ES-I3 (cell line): ENCODE measurements around the gene KLHDC8A.
"Not testable (repeated sequence)": the region's sequence is repeated elsewhere in the genome, so short reads cannot be mapped to it uniquely, and the experiment has no call there.

Source experiments
- H3K36me3 ChIP-seq: 2 replicates; pipeline ENCODE4 v1.6.1; 2013; ENCODE audit warnings: mild to moderate bottlenecking, low read length, control low read depth, moderate library complexity; ENCODE audit not compliant: insufficient read depth
- H3K4me1 ChIP-seq: 2 replicates; pipeline ENCODE4 v1.6.1; 2013; ENCODE audit warnings: mild to moderate bottlenecking, control low read depth, low read length; ENCODE audit not compliant: insufficient read depth
- H3K9ac ChIP-seq: 2 replicates; pipeline ENCODE4 v1.6.1; 2013; ENCODE audit warnings: low read depth, mild to moderate bottlenecking, low read length, moderate library complexity
- H3K9me3 ChIP-seq: 2 replicates; pipeline ENCODE4 v1.6.1; 2013; ENCODE audit warnings: mild to moderate bottlenecking, low read length, moderate library complexity; ENCODE audit not compliant: control insufficient read depth, insufficient read depth

Gene KLHDC8A

GRCh38 chr1:205376739-205377138, 20.0 kb upstream of the KLHDC8A start:
- Histone ChIP-seq H3K9me3 (no peaks in the 10 kb centered on the region), H3K4me1 (peaks cover 46% of the 10 kb centered on the region), H3K36me3 (no peaks in the 10 kb centered on the region), H3K9ac (no peak overlapping the region)

GRCh38 chr1:205375835-205376545, 19.3 kb upstream of the KLHDC8A start:
- Histone ChIP-seq H3K4me1 (peaks cover 49% of the 10 kb centered on the region), H3K9me3 (no peaks in the 10 kb centered on the region), H3K9ac (peak overlapping the region; percentile 11; the same call in 1 of the 2 replicates)

GRCh38 chr1:205374210-205375078, 17.7 kb upstream of the KLHDC8A start:
- Histone ChIP-seq H3K9ac (no peak overlapping the region), H3K9me3 (no peaks in the 10 kb centered on the region), H3K4me1 (peaks cover 56% of the 10 kb centered on the region), H3K36me3 (no peaks in the 10 kb centered on the region)

More at GRCh38 chr1:205375835-205376545, 19.3 kb upstream of the KLHDC8A start:
- H3K36me3 ChIP-seq = no peaks in the 10 kb centered on the region

- Histone ChIP-seq H3K9me3 (no peaks in the 10 kb centered on the region), H3K4me1 (peaks cover 57% of the 10 kb centered on the region), H3K9ac (no peak overlapping the region), H3K36me3 (no peaks in the 10 kb centered on the region)
These were observed 17.1 kb upstream of the KLHDC8A start for GRCh38 chr1:205373798-205374175.

- no peaks in the 10 kb centered on the region for H3K9me3 ChIP-seq
- no peaks in the 10 kb centered on the region for H3K36me3 ChIP-seq
- peak overlapping the region; percentile 39 for H3K9ac ChIP-seq
- peaks cover 57% of the 10 kb centered on the region for H3K4me1 ChIP-seq
These were observed 16.5 kb upstream of the KLHDC8A start for GRCh38 chr1:205373022-205373797.

- peak overlapping the region; percentile 17; the same call in 1 of the 2 replicates for H3K9ac ChIP-seq
- H3K9me3 ChIP-seq = no peaks in the 10 kb centered on the region
These were observed 15.3 kb upstream of the KLHDC8A start for GRCh38 chr1:205371871-205372660.

GRCh38 chr1:205370780-205371179, 14.1 kb upstream of the KLHDC8A start:
- Histone ChIP-seq H3K9me3 (no peaks in the 10 kb centered on the region), H3K36me3 (no peaks in the 10 kb centered on the region), H3K9ac (no peak overlapping the region), H3K4me1 (peaks cover 50% of the 10 kb centered on the region)

More at GRCh38 chr1:205371871-205372660, 15.3 kb upstream of the KLHDC8A start:
- H3K4me1 ChIP-seq = peaks cover 57% of the 10 kb centered on the region
- H3K36me3 ChIP-seq = no peaks in the 10 kb centered on the region

- Histone ChIP-seq H3K9me3 (no peaks in the 10 kb centered on the region), H3K36me3 (no peaks in the 10 kb centered on the region), H3K4me1 (peaks cover 46% of the 10 kb centered on the region), H3K9ac (no peak overlapping the region)
These were observed 13.0 kb upstream of the KLHDC8A start for GRCh38 chr1:205369701-205370123.

GRCh38 chr1:205368478-205368877, 11.8 kb upstream of the KLHDC8A start:
- Histone ChIP-seq H3K9me3 (no peaks in the 10 kb centered on the region), H3K4me1 (peaks cover 34% of the 10 kb centered on the region), H3K9ac (no peak overlapping the region), H3K36me3 (no peaks in the 10 kb centered on the region)

GRCh38 chr1:205365945-205366463, 9.3 kb upstream of the KLHDC8A start:
- H3K9me3 ChIP-seq = no peaks in the 10 kb centered on the region
- H3K4me1 ChIP-seq = peaks cover 17% of the 10 kb centered on the region
- no peaks in the 10 kb centered on the region for H3K36me3 ChIP-seq
- H3K9ac ChIP-seq = no peak overlapping the region

GRCh38 chr1:205365086-205365485, 8.4 kb upstream of the KLHDC8A start:
- not testable (repeated sequence) for H3K36me3 ChIP-seq, H3K9ac ChIP-seq, H3K9me3 ChIP-seq
- peaks cover 16% of the 10 kb centered on the region for H3K4me1 ChIP-seq

- no peak overlapping the region for H3K9ac ChIP-seq
- H3K4me1 ChIP-seq = peaks cover 28% of the 10 kb centered on the region
- H3K9me3 ChIP-seq = no peaks in the 10 kb centered on the region
- H3K36me3 ChIP-seq = no peaks in the 10 kb centered on the region
These were observed 4.2 kb upstream of the KLHDC8A start for GRCh38 chr1:205360891-205361290.

GRCh38 chr1:205359771-205360565, 3.2 kb upstream of the KLHDC8A start:
- H3K9me3 ChIP-seq = no peaks in the 10 kb centered on the region
- no peak overlapping the region for H3K9ac ChIP-seq
- H3K4me1 ChIP-seq = peaks cover 28% of the 10 kb centered on the region
- no peaks in the 10 kb centered on the region for H3K36me3 ChIP-seq
